Osteocyte (in vitro differentiated cells): ENCODE measurements around the gene PAK1. TPM values are rescaled to one million over a fixed set of nuclear protein-coding genes. Genes with fewer than 3 reads are reported as not detected.

Experiments used
- DNase-seq: peaks from one replicate; pipeline ENCODE4 v3.0.0; 2021; ENCODE audit warnings: mixed read lengths; ENCODE audit not compliant: unreplicated experiment; ENCODE audit errors: extremely low spot score
- H3K27ac Mint-ChIP-seq: one replicate; pipeline ENCODE4 v1.8.0; 2021; ENCODE audit warnings: mild to moderate bottlenecking, mixed read lengths; ENCODE audit not compliant: unreplicated experiment
- H3K27me3 Mint-ChIP-seq: one replicate; pipeline ENCODE4 v1.8.0; 2021; ENCODE audit warnings: mixed read lengths; ENCODE audit not compliant: unreplicated experiment
- H3K36me3 Mint-ChIP-seq: one replicate; pipeline ENCODE4 v1.8.0; 2021; ENCODE audit warnings: mixed read lengths; ENCODE audit not compliant: unreplicated experiment
- H3K4me1 Mint-ChIP-seq: one replicate; pipeline ENCODE4 v1.8.0; 2021; ENCODE audit warnings: mixed read lengths; ENCODE audit not compliant: unreplicated experiment
- H3K4me3 Mint-ChIP-seq: one replicate; pipeline ENCODE4 v1.8.0; 2021; ENCODE audit warnings: mild to moderate bottlenecking, moderate library complexity, mixed read lengths; ENCODE audit not compliant: unreplicated experiment
- H3K9me3 Mint-ChIP-seq: one replicate; pipeline ENCODE4 v1.8.0; 2021; ENCODE audit warnings: mixed read lengths; ENCODE audit not compliant: unreplicated experiment
- total RNA-seq: library from RNA; stranded (reverse); gene quantifications from 2 replicates; pipeline ENCODE4 v1.2.1, GENCODE V29; 2021
- TF ChIP-seq, protein P1 (sequence below): fragments of 200-600 bp; sonication (generic); IDR thresholded peaks from 2 replicates; pipeline ENCODE4 v1.5.0; 2021; ENCODE audit warnings: antibody characterized with exemption, mild to moderate bottlenecking, moderate library complexity

PAK1 gene
- total RNA-seq, 1 donor from 2014 or later = 20.9 TPM

DNA sequence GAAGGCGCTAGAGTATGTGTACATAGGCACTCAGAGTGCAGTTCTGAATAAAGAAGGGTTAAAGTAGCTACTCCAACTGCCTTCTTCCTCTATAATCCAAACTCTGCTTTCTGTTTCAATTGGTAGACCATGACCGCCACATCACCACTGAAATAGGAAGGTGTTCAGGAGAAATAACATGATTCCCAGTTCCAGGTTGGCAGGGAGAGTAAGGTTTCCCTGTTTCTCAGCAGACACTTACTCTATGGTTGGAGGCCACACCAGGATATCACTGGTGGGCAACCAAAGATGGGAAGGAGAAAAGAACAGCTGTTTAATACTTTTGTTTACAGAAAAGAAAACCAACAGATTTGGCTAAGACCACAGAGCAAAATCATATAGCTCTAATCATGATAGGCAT lies 37.9 kb downstream of the PAK1 start:
- H3K27me3 Mint-ChIP-seq = peaks cover 51% of the 10 kb centered on the region
- H3K36me3 Mint-ChIP-seq = no peaks in the 10 kb centered on the region
- no peaks in the 10 kb centered on the region for H3K9me3 Mint-ChIP-seq
- no peak for DNase-seq
- no peaks in the 10 kb centered on the region for H3K4me1 Mint-ChIP-seq
- TF ChIP-seq, protein P1, sequence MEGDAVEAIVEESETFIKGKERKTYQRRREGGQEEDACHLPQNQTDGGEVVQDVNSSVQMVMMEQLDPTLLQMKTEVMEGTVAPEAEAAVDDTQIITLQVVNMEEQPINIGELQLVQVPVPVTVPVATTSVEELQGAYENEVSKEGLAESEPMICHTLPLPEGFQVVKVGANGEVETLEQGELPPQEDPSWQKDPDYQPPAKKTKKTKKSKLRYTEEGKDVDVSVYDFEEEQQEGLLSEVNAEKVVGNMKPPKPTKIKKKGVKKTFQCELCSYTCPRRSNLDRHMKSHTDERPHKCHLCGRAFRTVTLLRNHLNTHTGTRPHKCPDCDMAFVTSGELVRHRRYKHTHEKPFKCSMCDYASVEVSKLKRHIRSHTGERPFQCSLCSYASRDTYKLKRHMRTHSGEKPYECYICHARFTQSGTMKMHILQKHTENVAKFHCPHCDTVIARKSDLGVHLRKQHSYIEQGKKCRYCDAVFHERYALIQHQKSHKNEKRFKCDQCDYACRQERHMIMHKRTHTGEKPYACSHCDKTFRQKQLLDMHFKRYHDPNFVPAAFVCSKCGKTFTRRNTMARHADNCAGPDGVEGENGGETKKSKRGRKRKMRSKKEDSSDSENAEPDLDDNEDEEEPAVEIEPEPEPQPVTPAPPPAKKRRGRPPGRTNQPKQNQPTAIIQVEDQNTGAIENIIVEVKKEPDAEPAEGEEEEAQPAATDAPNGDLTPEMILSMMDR = no peak
- H3K27ac Mint-ChIP-seq = no peak overlapping the region
- no peak overlapping the region for H3K4me3 Mint-ChIP-seq

DNA sequence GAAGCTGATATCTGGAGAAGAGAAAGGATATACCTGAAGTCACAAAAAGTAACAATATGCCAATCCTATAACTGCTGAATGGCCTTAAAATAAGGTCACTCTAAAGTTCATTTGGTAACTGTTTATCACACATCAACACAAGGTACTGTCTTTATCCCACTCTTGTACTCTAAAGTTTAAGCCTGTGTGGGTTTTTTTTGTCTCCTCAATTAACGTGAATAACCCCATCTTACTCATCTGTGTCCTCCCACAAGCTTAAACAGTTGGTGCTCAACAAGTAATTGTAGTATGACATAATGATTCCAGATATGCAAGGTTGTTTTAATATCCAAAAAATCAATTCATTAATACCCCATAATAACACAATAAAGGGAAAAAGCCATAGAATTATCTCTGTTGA lies 42.1 kb downstream of the PAK1 start:
- TF ChIP-seq, protein P1 = no peak
- H3K27me3 Mint-ChIP-seq = peaks cover 52% of the 10 kb centered on the region
- H3K4me1 Mint-ChIP-seq = no peaks in the 10 kb centered on the region
- no peak overlapping the region for H3K4me3 Mint-ChIP-seq
- DNase-seq = no peak
- no peak overlapping the region for H3K27ac Mint-ChIP-seq
- no peaks in the 10 kb centered on the region for H3K9me3 Mint-ChIP-seq
- H3K36me3 Mint-ChIP-seq = no peaks in the 10 kb centered on the region

DNA sequence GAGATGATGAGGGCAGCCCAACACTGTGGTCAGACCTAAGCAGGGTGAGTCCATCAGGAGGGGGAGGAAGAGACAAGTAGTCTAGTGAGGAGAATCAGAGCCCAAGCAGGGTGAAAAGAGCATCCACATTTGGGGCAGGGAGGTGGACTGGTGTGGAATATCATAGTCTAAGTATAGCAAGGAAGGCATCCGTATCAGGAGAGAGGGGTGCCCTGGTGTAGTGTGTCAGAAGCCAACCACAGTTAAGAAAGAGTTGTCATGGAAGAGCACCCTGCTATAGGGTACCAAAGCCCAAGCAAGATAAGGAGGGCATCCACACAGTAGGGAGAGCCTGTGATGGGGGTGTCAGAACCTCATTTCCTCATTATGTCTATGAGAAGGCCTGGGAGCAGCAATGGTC lies 45.3 kb downstream of the PAK1 start:
- H3K4me1 Mint-ChIP-seq = no peaks in the 10 kb centered on the region
- TF ChIP-seq, protein P1 = no peak

DNA sequence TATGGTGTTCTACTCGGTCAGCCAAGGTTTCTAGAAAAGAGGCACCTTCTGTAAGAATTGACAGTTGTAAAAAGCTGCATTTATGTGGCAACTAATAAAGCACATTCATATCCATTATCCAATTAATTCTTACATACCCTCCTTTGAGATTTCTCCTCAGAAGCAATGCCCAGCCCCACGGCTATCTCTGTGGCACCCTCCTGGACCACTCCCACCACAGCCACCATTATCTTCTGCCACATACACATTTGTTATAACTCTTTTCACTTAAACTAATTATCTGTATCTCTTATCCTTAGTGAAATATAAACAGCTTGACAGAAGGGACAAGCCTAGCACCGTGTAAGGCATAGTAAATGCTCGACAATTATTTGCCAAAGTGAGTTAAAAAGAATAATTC lies 48.5 kb downstream of the PAK1 start:
- DNase-seq = no peak
- no peak overlapping the region for H3K27ac Mint-ChIP-seq

More for the DNA sequence above, 45.3 kb downstream of the PAK1 start:
- Mint-ChIP-seq H3K9me3 (no peaks in the 10 kb centered on the region), H3K27me3 (peaks cover 44% of the 10 kb centered on the region), H3K27ac (no peak overlapping the region), H3K36me3 (no peaks in the 10 kb centered on the region), H3K4me3 (no peak overlapping the region)
- DNase-seq = no peak

DNA sequence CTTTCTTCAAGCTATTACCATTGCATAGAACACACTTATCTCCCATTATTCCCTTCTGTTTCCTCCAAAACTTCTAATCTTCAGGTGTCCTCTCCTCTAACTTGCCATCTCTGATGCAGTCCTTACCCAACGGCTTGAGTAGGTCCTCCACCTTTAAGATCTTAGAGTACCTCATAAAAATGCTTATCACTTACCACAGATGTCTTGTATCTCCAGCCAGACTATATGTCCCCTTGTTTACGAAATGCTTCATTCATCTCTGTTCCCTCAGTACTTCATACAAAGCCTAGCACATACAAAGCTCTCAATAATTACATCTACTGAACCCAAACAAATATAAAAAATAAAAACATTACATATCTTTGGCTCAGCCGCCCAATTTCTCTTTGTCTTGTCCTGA lies 49.2 kb downstream of the PAK1 start:
- Mint-ChIP-seq H3K36me3 (no peaks in the 10 kb centered on the region), H3K4me3 (no peak overlapping the region), H3K9me3 (no peaks in the 10 kb centered on the region), H3K27me3 (peaks cover 15% of the 10 kb centered on the region), H3K27ac (no peak overlapping the region), H3K4me1 (no peaks in the 10 kb centered on the region)
- DNase-seq = no peak
- TF ChIP-seq, protein P1 = no peak

More for the DNA sequence above, 48.5 kb downstream of the PAK1 start:
- Mint-ChIP-seq H3K9me3 (no peaks in the 10 kb centered on the region), H3K4me3 (no peak overlapping the region), H3K4me1 (no peaks in the 10 kb centered on the region), H3K36me3 (no peaks in the 10 kb centered on the region), H3K27me3 (peaks cover 20% of the 10 kb centered on the region)
- TF ChIP-seq, protein P1 = no peak
